Measurements from ENCODE around the gene ARRDC2.
A peak's percentile ranks its signal among the peaks of the same experiment; 100 is the strongest.
"Not testable (repeated sequence)": the region's sequence is repeated elsewhere in the genome, so short reads cannot be mapped to it uniquely, and the experiment has no call there.

ARRDC2 gene

DNA sequence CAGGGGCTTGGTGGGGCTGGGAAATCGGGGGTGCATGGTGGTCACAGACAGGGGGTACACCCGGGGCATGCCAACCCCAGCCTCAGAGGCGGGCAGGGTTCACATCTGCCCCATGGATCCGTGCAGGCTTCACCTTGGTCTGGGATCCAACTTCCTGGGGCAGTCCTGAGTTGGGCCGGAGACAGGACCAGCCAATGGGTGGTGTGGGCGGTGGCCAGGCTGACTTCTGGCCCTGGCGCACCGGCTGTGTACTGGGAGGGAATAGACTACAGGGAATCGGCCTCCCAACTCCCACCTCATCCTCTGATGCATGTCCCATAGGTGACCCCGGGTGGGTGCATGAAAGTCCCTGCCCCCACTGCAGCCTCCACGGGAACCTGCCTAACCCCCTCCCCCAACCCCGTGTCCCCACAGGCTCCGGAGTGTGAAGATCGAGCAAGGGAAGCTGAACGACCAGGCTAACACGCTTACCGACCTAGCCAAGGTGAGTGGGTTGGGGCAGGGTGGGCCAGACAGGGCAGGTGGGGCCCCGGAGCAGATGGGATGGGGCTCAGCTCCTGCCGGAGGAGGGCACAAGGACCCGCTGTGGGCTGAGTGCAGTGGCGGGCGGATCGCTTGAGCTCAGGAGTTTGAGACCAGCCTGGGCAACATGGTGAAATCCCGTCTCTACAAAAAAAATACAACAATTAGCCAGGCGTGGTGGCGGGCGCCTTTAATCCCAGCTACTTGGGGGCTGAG is 14.7 kb upstream of the ARRDC2 start:
- DNase-seq = no peak

- DNase-seq = peak; percentile 87 to 88
These were observed 11.1 kb upstream of the ARRDC2 start for GRCh38 chr19:17996826-17997316.

DNA sequence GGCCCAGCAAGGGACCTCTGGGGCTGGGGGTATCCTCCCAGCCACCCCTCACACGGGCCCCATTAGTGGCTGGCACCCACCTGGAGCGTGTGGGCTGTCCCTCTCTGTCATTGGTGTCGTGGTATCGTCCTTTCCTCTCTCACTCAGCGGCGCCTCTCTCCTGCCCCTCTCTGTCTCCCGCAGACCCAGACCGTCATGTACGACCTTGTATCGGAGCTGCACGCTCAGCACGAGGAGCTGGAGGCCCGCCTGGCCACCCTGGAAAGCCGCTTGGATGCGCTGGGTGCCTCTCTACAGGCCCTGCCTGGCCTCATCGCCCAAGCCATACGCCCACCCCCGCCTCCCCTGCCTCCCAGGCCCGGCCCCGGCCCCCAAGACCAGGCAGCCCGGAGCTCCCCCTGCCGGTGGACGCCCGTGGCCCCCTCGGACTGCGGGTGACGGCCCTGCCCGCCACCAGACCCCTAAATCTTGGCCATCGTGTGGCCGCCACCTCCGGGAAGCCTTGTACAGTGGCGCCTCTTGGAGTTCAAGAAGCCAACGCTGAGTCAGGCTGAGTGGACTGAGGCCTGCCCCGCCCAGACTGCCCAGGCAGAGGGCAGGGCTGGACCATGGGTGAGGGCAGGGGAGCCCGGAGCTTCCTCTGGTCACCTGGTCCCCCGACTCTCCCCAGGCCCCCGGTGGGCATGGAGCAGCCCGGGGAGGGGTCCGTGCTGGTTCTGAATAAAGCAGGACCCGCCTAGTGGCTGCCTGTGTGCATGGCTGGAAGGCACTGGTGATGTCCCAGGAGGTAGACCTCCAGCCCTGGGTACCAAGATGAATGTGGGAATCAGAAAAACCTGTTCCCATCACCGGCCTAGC is 9.8 kb upstream of the ARRDC2 start:
- peak in 1 of 2 donors; percentile 15 for DNase-seq

DNA sequence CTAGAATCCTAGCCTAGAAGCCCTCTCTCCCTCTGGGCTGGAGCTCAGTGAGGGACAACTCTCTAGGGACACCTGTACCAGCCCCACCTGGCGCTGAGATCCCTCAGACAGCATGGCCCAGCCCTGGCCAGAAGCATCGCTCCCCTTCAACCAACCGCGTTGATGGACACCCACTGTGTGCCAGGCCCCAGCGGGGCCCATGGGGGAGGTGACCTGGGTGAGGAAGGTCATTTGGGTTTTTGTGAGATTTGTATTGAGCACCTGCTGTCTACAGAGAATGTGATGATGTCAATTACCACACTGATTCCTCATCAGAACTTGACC is 9.2 kb upstream of the ARRDC2 start:
- no peak for DNase-seq

GRCh38 chr19:17999684-18000479 is 8.1 kb upstream of the ARRDC2 start:
- DNase-seq = no peak

- DNase-seq = peak; percentile 79 to 91
These were observed 7.5 kb upstream of the ARRDC2 start for GRCh38 chr19:18000480-18000914.

GRCh38 chr19:18000915-18001776 is 6.8 kb upstream of the ARRDC2 start:
- DNase-seq = peak; percentile 90 to 95

DNA sequence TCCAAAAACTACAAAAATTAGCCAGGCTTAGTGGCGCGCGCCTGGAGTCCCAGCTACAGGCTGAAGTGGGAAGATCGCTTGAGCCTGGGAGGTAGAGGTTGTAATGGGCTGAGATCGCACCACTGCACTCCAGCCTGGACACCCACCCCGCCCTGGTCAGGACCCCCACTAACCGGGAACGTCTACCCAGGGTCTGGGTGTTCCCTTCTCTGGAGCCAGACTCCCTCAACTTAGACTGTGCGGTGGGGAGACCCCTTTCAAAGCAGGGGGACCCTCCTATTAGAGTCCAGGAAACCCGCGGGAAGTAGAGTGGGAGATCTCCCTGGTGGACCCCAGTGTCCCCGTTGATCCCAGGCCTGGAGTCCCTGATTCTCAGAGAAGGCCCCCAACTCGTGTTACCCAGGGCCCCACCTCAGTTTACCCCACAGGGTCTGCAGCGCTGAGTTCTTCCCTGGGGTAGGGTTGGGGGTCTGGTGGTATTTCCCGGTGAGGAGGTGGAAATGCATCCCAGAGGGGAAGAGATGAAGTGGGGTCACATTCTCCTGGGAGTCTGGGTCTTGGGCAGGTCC is 6.1 kb upstream of the ARRDC2 start:
- peak in 1 of 2 donors; percentile 52 for DNase-seq

DNA sequence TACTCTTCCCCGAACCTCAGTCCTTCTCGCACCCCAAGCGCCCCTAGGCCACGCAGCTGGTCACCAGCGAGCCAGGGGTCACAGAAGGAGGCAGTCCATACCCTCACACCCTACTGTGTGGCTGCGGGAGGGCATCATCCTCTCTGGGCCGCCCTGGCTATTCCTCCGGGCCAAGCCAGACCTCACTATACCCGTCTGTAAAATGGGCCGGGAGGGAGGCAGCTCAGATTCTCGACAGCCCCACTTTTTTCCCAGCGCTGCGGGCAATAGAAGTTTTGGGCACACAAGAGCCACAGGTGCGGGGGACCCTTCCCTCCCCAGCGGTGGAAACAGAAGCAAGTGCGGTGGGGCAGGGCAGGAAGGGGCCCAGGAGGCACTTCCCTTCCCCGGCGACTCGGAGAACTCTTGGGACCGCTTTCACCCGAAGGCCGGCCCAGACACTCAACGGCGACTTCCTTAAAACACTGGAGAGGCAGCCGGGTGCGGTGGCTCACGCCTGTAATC is 5.6 kb upstream of the ARRDC2 start:
- DNase-seq = peak; percentile 71 to 83

- not testable (repeated sequence) for DNase-seq
These were observed 2.2 kb upstream of the ARRDC2 start for GRCh38 chr19:18005750-18006149.

- peak; percentile 85 to 88 for DNase-seq
These were observed 690 bp upstream of the ARRDC2 start for GRCh38 chr19:18007044-18007916.

DNA sequence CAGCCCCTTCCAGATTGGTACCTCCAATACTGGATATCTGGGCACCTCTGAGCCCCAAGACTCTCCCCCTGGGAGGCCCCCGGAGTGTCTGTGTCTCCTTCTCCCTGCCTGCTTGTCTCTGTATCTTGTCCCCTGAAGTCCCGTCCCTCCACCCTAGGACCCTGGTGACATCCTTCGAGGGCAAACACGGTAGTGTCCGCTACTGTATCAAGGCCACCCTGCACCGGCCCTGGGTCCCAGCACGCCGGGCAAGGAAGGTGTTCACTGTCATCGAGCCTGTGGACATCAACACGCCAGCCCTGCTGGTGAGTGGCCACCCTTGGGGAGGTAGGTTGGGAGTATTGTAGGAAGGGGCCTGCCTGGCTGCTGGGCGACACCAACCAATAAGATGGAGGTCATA is 844 bp downstream of the ARRDC2 start:
- no peak for DNase-seq

DNA sequence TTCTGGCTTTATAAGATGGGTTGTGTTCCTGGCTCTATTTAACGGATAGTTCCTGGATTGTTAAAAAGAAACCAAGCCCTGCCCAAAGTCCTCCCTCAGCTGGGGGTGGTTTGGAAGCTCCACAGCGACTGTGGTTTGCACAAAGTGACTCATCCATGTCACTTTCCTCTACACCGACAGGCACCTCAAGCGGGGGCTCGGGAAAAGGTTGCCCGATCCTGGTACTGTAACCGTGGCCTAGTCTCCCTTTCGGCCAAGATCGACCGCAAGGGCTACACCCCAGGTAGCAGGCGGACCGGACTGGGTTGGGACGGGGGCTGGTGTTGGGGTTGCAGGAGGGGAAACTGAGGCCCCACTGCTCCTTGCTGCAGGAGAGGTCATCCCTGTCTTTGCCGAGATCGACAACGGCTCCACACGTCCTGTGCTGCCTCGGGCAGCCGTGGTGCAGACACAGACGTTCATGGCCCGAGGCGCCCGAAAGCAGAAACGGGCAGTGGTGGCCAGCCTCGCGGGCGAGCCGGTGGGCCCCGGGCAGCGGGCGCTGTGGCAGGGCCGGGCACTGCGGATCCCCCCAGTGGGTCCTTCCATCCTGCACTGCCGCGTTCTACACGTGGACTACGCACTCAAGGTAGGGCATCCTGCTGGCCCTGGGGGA is 1.6 kb downstream of the ARRDC2 start:
- peak; percentile 31 to 57 for DNase-seq

DNA sequence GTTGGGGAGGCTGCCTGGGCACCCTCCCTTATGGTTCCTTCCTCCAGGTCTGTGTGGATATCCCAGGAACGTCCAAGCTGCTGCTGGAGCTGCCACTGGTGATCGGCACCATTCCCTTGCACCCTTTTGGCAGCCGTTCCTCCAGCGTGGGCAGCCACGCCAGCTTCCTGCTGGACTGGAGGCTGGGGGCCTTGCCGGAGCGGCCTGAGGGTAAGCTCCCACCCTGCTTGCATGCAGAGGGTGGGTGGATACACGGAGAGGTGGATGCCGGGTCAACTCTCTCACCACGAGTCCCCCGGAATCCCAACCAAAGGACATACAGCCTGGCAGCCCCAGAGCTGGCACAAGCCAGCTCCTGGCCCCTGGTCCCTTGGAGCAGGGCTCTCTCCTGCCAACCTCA is 2.2 kb downstream of the ARRDC2 start:
- DNase-seq = no peak

GRCh38 chr19:18013210-18014111 is 5.5 kb downstream of the ARRDC2 start:
- DNase-seq = no peak

DNA sequence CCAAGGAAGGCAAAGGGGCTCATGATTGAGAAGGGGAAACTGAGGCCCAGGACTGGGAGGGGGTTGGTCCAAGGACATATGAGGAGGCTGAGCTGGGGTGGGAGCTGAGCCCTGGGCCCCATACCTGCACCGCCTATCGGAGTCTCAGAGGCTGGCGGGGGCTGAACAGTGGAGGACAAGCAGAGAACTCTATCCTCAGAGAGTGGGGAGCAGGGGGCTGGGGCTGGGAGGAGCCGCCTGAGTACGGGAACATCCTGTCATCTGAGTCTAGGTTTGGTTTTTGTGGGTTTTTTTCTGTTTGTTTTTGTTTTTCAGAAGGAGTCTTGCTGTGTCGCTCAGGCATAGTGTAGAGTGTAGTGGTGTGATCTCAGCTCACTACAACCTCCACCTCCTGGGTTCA is 6.2 kb downstream of the ARRDC2 start:
- DNase-seq = no peak

DNA sequence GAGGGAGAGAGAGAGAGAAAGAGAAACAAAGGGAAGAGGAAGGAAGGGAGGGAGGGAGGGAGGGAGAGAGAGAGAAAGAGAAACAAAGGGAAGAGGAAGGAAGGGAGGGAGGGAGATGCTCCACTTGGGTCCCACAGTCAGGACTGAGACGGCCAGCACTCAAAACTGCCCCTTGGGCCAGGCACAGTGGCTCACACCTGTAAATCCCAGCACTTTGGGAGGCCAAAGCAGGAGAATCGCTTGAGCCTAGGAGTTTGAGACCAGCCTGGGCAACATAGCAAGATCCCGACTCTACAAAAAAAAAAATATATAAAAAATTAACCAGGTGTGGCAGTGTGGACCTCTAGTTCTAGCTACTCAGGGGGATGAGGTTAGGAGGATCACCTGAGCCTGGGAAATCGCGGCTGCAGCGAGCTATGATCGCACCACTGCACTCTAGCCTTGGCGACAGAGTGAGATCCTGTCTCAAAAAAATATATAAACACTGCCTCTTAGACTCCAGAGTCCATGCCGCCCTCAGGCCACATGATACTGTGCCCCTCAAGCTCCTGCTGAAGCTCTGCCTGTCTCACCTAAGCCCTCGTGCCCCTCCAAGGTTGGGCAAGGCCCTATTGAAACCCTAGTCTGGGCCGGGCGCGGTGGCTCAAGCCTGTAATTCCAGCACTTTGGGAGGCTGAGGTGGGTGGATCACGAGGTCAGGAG is 8.4 kb downstream of the ARRDC2 start:
- DNase-seq = no peak

Measured in inflammatory macrophage (primary cell).